DMS53 (cell line): Measurements from ENCODE around the gene HOXB3.
A peak's percentile ranks its signal among the peaks of the same experiment; 100 is the strongest.

Experiments
- DNase-seq: peaks from one replicate; lab custom pipeline; 2025; lab: John Stamatoyannopoulos, UW

HOXB3 gene

DNA sequence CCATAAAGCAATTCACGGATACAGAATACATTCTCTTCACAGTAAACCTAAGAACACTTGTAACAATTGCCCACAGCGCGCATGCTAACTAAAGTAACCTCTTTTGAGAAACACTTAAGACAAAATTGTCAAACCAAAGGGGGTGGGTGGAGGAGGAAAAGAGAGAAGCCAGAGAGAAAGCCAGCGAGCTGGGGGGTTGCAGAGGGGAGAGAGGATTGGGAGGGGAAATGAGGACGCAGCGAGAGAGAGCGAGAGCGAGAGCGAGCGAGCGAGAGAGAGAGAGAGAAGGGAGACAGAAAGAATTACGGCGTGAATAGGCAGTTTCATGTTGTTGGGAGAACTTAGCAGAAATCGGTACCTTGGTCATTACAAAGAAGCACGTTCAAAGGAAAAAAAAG, 22.4 kb upstream of the HOXB3 start:
- peak; percentile 61 for DNase-seq

DNA sequence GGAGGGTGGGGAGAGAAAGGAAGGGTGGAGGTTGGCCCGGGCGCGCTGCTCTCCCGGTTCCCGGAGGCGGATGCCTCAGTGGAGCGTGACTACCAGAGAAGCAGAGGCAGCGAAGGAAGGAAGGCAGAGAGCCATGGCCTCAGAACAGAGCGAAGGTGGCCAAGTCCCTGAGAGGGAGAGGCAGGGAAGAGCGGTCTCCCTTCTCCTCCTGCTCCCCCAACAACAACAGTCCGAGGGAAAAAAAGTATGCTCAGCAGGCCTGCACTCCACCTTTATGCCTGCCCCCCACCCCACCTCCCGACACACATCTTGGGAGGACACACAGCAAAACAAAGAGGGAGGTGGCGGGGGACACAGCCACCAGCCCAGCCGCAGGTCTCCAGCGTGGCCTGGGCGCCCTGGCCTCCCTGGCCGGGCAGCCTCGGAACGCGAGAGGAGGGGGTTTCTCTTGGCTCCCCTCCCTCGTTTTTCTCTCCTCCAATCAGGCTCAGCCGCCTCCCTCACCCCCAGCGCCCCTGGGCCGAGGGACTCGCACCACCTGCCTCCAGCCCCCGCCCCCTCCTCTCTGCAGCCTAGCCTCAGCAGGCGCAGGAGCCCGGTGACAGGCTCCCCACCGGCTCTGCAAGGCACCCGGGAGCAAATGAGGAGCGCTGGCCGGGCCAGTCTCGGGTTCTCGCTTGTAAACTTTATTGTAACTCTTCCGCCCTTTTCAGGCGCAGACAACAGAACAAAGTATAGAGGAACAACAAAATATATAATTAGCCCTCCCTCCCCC, 21.8 kb upstream of the HOXB3 start:
- peak; percentile 53 for DNase-seq

DNA sequence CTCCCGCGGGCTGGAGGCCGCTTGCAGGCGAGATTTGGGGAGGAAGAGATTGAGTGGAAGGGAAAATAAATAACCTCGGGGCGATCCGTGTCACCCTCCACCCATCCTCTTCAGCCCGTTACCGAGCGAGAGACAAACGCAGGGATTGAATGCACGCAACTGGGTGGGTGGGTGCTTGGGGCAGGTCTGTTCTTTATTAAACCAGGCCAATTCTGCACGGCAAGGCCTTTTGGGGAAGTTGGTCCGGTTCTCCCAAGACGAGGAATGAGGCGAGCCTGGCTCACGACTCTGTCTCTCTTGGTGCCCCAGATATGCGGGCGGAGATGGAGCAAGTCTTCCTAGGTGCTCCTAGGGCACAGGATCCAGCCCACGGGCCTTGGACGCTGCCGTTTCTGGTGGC, 21.2 kb upstream of the HOXB3 start:
- DNase-seq, result peak; percentile 45

DNA sequence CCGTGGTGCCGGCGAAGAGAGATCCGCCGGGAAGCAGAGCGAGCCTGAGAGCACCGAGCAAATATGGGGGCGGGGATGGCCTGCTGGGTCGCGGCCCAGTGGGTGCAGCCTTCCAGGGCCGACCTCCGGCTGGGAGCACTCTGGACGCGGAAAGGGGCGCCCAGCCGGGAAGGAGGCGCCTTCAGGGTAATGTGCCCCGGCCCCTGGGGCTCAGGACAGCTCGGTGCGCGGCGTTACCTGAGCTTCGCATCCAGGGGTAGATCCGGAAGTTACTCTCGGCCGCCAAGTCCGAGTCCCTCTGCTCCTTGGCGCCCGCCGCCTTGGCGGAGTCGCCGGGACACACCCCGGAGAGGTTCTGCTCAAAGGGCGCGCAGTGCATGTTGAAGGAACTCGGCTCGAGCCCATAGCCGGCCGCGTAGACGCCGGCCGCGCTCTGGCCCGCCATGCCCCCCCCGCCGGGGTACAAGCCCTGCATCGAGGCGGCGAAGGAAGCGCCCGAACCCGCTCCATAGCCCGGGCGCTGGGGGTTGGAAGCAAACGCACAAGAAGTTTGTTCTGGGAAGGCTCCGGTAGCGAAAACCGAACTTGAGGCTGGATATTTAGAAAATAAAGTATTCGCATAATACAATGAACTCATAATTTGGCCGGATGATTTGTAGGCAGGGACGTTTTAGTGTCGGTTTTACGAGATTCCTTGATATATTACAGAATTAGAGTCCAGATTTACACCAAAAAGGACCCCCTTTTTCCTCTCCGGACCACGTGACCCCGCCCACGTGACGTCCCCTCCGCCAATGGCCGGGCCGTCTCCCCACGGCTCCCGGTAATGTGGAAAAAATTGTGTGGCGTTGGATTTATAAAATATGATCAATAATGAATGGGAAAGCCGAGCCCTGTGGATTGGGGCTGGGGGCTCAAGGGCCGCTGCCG, 20.5 kb upstream of the HOXB3 start, which contains the start of gene HOXB7:
TSS of gene HOXB7 (minus strand) at position 736 of the 930 bp plus-strand sequence. CDS start at position 637, 99 bp downstream.
- DNase-seq, result peak; percentile 66

DNA sequence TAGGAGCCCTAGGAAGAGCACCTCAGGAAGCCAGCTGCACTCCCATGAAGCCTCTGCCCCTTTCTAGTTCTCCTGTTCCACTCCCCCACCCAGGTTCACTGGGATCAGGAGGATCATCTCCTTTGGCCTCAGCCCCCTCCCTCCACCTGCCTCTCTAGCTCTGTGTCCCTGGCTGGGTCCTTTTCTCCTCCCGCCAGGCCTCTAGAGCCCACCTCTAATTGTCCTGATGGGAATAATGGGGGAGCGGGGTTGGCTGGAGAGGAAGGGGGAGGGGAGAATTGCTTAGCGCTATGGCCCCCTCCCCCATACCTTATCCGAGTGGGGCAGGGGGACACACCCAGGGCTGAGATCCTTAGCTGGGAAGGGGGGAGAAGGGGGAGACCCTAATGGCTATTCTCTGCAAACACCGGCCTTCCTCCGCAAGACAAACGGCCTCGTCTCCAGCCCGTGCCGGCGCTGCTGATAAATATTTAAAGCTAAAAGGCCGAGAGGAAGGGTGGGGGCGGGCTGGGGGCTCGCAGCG, 19.8 kb upstream of the HOXB3 start:
- DNase-seq, result no peak

DNA sequence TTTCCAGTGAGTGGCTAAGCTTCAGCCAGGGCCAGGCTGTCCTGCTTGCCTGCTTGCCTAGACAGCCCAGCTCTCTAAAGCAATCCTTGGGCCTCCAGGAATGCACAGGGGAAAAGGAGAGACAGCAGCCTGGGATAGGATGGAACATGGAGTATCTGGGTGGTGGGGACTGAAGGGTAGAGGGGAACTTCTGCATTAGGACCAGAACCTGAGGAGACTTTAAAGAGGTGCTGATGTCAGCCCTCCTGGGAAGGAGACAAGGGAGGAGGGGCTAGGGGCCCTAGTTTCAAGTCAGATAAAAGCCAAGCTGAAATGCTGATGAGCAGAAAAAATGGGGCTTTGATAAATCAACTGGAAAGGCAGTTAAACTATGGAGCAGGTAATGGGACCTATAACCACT, 19.0 kb upstream of the HOXB3 start:
- DNase-seq, result no peak

DNA sequence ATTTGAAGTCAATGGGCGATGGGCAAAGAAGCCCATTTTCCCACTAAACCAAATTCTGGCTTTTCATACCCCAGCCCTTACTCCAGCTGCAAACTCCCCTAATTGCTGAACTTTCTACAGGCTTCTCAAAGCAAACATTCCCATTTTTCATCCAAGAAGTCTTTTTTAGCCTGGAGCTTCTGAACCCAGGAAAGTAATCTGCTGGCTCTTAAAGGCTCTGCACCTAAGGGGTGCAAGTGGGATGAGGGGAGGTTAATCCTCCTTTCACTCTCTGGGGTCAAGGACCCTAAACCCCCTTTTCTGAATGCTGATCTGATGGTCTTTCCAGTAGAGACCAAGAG, 18.4 kb upstream of the HOXB3 start:
- DNase-seq, result no peak

DNA sequence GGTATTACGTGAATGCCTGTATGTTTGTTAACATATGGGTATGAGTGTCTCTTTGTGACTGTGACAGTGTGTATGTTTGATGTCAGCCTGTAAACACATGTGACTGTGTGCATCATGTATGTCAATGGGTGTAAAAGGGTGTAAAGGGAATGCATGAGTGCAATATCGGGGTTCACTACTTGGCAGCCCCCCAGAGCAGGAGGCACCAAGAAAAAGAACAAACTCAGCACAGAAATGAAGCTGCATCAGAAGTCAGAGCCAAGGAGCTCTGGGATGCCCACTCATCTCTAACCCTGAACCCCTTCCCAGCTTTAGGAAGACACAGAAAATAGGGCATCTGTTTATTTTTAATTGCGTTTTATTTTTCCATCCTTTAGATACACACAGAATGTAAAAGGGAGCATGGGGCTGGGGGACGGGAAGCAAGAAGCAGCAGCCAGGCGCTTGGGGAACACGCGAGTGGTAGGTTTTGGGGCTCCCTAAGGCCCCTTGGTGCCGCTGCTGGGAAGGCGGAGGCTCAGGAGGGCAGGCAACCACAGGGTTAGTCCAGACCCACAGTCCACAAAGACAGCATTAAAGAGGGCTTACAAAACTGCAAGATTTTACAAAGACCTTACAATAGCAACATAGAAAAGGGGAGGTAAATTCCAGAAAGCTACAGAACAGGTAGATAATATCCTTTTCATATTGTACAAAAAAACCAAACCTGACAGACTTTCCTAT, 17.0 kb upstream of the HOXB3 start:
- no peak for DNase-seq

DNA sequence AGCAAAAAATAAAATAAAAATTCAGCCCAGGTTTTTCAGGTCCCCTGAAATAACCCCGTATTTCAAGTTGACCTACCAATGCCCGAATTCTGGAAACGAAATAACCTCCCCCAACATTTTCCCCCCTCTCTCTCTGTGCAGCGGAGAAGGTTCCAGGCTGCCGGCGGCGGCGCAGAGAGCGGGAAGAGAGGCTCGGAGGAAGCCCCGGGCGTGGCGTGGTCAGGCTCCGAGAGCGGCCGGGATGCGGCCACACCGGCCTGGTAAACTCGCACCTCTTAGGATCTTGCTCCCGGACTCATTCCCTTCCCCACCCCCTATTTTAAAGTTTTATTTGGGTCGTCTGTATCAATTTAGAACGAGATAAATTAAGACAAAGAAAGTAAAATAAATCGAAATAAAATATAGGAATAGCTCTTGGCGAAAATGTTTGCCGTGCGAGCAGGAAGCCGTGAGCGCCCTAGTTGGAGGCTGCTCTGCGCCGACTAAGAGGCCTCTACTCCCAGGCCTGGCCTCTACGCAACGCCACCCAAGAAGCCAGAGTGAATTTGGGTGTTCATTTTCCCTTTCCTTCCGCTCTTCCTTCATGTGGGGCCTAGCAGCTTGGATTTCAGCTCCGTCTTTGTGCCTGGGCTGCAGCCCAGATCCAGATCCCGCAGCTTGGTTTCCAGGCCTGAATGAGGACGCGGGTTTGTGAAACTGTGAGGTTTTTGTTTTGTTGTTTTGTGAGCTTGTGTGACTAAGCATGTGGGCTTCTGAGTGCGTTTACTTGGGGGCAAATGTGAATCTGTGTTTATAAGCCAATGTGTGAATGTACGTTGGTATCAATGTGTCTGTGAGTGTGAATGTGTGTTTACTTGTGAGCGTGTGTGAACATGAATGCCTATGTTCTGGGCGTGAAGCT, 16.2 kb upstream of the HOXB3 start:
- DNase-seq, result no peak

DNA sequence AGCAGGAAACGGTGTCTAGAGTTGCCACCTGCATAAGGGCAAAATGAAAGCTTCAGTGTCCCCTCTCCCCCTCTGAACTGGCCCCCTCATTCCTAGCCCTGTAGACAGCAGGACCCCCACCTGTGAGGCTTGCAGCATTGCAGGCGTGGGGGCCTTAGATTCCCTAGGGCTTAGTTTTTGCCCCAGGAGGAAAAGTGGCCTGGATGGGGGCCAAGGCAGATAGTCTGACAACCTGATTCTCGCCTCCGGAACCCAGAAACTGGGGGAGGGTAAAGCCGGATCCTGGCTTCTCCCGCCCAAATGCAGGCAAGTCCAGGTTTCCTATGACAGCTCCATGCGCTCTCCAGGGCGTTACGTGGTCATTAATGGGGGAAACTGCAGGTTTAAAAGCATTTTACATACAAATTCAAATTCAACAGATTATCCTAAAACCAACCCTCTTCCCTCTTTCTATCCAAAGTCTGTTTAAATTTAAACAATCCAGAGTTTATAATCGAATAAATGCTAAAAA, 15.4 kb upstream of the HOXB3 start:
- no peak for DNase-seq

DNA sequence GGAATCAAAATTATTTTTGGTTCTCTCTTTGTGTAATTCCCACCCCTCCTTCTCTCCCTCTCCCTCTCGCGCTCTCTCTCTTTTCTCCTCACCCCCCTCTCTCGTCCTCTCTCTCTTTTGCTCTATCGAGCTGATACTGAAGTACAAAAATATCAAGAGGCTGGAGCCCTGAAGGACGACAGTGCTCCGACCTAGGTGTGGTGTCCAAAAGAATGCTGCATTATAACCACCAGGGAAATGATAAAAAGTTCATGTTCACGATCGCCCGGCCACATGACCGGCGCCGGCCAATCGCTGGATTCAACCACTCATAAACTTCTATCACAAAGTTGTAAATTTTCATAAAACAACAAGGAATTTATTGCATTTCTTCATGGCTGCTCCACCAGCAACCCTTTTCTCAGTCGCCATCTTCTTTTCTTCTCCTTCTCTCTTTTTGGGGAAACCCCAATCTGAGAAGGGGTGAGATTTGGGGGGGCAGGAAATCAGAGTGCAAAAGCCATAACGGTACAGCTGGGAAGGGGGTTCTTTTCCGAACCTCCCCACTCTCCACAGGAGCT, 14.8 kb upstream of the HOXB3 start, which contains the start of gene HOXB6:
TSS of gene HOXB6 (minus strand) at position 217 of the 560 bp plus-strand sequence. CDS start 6,836 bp downstream, outside the sequence.
- DNase-seq, result no peak

DNA sequence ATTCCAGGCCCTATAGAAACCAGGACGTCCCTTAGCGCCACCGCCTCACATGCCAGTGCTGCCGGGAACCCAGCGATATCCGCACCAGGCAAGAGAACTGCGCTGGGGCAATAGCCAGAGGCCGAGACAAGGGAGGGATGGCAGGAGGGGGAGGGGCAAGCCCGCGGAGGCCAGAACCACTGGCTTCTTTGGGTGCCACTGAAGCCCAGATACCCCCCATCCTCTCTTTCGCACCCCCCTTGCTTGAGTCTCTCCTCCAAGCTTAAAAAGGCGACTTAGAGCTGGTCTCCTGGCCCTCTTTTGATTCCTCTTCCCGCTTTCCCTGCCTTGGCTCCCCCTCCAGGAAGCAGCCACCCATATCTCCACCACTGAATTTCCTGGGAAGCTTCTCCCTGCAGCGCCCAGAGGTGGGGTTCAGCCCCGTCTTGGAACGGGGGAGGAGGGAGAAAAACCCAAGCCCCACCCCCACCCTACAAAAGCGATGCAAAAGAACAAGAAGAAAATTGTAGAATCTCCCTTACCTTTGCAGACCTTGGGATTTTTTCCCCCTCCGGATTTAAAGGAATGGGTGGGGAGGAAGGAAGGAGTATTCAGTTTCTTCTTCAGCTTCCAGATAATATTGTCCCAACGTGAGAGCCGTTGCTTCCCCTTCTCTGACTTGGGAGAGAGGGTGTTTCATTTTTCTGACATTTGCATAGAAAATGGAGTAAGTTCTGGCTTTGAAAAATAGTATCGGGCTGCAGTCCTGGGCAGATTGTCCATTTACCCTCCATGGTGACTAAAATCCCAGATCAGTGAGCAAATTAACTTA, 14.1 kb upstream of the HOXB3 start:
- DNase-seq, result peak; percentile 57

DNA sequence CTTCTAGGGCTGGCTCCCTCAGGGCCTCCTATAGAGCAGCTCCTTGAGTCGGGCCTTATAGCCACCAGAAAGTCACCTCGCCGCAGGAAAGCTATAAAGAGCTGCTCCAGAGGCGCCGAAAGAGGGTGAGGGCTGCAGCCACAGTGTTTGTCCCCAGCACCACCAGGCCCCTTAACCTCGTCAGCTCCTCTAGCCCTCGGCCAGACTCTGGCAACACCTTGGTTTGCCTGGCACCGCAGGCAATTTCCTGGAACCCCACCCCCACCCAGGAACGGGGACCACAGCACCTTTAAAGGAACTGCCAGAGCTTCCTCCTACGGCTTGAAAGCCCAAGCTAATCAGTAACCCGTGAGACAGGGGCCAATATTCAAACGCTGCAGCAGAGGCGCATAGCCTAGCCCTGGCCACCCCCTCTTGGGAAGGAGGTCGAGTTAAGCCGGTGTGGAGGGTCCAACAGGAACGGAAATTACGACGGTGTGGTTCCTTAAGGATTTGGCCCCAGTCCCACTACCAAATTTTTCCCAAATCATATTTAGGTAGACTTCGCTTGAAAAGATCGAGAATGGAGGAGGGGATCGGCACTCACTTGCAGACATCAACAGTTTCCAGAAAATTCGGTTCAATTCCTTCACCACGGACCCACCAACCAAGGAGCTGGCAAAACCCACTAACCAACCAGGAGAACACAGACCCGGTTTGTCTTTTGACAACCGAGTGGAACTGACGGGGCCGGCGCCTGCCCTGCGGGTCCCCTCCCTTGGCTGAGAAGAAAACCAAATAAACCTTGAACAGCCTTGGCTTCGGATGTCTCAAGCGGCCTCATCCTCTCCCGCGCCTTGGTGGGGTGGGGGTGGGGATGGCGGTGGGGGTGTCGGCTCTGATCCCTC, 11.7 kb upstream of the HOXB3 start:
- DNase-seq, result peak; percentile 59

DNA sequence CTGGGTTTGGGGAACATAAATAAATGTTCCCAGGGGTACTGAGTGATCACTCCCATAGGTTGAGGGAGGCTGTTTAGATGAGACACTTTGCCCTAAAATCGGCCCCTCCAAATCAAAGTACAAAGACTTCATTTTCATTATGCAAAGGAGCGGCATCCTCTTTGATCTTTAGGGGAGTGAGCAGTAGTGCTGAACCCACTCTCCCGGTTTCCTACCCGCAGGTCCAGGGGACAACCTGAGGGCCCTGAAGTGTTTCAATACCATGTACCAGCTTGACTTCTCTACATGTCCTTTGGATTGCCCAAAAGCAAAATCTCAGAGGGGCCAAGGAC, 11.1 kb upstream of the HOXB3 start:
- no peak for DNase-seq

DNA sequence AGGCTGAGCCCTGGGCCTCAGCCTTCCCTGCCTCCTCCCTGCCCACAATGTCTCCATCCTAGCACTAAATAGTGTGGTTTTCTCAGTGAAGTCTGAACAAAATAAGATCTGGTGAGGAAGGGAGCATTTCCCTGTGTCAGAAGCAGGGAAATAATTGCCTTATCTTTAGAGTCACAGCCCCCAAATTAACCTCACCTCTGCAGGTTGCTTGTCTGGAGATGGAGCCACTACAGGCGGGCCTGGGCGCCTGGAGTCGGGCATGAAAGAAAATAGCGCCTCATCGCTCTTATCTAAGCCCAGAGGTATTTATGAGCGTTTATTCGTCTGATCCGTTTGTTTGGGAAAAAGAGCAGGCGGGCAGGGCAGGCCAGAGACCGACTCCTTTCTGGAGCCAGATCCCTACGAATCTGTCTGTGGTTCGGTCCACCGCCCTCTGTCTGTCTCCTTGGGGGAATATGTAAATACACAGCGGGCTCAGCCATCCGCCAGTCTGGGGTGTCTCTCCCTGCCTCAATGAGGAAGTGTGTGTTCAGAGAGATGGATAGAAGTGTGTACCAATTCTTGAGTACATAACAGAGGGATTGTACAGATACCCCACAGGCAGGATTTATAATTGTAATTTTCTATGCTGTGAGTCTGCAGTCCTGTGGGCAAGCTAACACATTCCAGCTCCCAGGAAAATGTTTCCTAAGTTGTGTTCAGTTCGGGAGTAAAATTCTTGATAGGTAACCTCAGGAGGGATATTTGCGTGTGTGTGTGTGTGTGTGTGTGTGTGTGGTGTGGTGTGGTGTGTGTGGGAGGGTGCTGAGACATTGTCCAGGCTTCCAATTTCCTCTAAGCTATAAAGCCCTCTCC, 10.4 kb upstream of the HOXB3 start:
- no peak for DNase-seq

DNA sequence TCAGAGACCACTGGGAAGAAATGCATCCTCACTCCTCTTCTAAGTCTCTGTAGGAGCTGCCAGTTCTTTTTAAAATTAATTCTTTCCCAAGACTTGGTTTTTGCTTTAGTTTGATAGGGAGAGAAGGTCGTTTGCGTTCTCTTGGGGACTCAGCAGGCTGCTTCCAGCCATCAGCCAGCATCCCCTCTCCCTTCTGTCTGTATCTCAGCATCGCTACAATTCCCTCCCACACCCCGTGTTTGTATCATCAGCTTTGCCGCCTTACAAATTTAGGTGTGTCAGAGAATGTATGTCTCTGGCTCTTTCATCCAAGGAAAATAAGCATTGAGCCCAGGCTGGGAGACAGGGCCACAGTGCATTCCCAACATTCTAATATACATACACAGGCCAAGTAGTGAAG, 9.3 kb upstream of the HOXB3 start:
- no peak for DNase-seq

DNA sequence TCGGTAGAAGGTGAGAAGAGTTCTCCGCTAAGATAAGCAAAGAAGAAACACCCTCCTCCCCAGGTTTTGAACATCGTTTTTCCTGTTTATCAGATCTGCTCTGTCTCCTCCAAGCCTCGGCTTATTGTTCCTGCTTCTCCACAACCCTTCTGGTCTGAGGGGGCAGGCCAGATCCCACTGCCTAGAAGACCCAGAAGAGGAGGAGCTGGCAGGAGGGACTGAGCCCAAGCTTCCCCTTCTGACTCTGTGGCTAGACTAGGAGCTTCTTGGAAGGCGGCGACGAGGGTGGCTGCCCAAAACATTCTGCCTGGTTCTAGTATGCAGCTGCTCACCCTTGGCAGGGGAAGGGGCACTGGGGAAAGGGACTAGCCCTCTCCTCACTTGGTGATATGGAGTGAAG, 8.7 kb upstream of the HOXB3 start:
- DNase-seq, result no peak
